GM10266 (cell line): ENCODE measurements around the gene PILRB.
"Not testable (repeated sequence)": the region's sequence is repeated elsewhere in the genome, so short reads cannot be mapped to it uniquely, and the experiment has no call there.

Experiments used
- DNase-seq: peaks from one replicate; pipeline ENCODE4 v3.0.0; 2012; ENCODE audit errors: extremely low spot score
- CTCF ChIP-seq: IDR thresholded peaks from 2 replicates; pipeline ENCODE4 v1.5.1; 2012; ENCODE audit warnings: mild to moderate bottlenecking, low read depth; ENCODE audit not compliant: control insufficient read depth, insufficient read depth; ENCODE audit errors: missing control alignments

PILRB gene

GRCh38 chr7:100356416-100357068 lies 1.4 kb upstream of the PILRB start:
- DNase-seq: no peak
- no peak for TF ChIP-seq CTCF

GRCh38 chr7:100357131-100357561 lies 771 bp upstream of the PILRB start:
- TF ChIP-seq CTCF: no peak
- no peak for DNase-seq

- TF ChIP-seq CTCF: no peak
- DNase-seq: no peak
Measured at GRCh38 chr7:100358857-100359212, 918 bp downstream of the PILRB start.

DNA sequence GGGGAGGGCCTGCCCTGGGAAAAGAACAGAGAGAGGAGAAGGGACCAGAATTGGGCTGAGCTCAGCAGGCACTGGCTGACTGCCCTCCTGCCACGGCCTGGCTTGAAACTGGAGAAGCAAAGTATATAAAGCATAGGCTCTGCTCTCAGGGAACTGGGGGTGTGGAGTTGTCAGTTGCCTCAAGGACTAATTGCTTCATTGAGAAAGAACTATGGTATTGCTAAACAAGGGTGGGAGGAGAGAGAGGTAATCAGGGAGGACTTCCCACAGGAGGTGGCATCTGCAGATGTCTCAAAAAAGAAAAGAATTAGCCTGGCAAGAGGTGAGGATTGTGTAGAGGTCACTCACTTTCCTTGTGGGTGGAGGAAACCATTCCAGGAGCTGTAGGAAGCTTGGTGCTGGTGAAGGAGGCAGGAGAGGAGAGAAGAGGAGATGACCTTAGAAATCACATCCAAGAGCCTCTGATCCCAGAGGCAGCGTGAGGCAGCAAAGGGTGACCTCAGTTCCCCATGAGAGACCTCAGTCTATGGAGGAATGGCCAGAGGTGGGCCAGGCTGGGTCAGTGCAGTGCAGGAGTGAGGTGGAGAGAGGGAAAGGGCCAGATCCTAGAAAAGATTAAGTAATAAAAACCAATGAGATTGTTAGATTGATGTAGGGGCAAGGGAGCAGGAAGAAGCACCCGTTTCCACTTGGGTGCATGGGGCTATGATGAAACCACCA lies 2.4 kb downstream of the PILRB start:
- no peak for TF ChIP-seq CTCF
- DNase-seq: no peak

- TF ChIP-seq CTCF: no peak
- no peak for DNase-seq
Measured at GRCh38 chr7:100363098-100363497, 5.2 kb downstream of the PILRB start.

DNA sequence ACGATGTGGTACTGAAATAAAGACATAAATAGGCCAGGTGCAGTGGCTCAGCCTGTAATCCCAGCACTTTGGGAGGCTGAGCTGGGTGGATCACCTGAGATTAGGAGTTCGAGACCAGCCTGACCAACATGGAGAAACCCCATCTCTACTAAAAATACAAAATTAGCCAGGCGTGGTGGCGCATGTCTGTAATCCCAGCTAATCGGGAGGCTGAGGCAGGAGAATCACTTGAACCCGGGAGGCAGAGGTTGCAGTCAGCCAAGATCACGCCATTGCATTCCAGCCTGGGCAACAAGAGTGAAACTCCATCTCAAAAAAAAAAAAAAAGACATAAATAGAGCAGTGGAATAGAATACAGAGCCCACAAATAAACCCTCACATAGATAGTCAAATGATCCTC lies 5.9 kb downstream of the PILRB start:
- DNase-seq: not testable (repeated sequence)

DNA sequence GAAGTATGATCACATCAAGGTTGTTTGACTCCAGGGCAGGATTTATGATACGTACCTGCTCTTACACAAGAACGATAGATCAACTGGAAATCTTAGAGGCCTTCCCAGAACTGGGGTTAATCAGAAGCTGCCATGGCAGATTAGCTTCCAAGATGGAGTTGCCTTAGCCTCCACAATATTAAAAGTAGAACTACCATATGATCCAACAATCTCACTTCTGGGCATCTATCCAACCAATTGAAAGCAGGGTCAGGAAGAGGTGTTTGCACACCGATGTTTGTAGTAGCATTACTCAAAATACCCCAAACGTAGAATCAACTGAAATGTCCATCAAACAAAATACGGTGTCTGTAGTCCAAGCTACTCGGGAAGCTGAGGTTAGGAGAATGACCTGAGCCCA lies 6.6 kb downstream of the PILRB start:
- no peak for DNase-seq
- no peak for TF ChIP-seq CTCF

DNA sequence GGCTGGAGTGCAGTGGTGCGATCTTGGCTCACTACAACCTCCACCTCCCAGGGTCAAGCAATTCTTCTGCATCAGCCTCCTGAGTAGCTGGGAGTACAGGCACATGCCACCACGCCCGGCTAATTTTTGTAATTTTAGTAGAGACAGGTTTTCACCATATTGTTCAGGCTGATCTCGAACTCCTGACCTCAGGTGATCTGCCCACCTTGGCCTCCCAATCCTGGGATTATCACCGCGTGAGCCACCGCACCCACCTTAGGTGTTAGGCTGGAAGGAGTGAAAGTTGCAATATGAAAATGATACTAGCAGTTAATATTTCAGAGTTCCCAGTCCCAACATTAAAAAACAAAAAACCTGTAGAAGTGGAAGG lies 8.1 kb downstream of the PILRB start:
- not testable (repeated sequence) for DNase-seq
